Thoracic aorta (tissue), 2 donors: ENCODE data around the gene CLCNKA. TPM values are rescaled to one million over a fixed set of nuclear protein-coding genes. Genes with fewer than 3 reads are reported as not detected.
"Not testable (repeated sequence)": the region's sequence is repeated elsewhere in the genome, so short reads cannot be mapped to it uniquely, and the experiment has no call there.

Experiments used
- ATAC-seq: fragments of 150-250 bp; one replicate; pipeline ENCODE4 v1.8.0; 2017; ENCODE audit warnings: low read depth; ENCODE audit not compliant: insufficient number of reproducible peaks, low FRiP score
- DNase-seq: peaks from one replicate; pipeline ENCODE4 v3.0.0-alpha.2; 2020; ENCODE audit warnings: low spot score
- H3K27ac ChIP-seq, 2 donors: fragments of 200-600 bp; sonication (generic); 1 replicate in 1 of 2; 2 replicates in 1 of 2; pipeline ENCODE4 v1.5.1; 2016; ENCODE audit warnings: mild to moderate bottlenecking in 2 of 2, moderate library complexity in 2 of 2
- H3K27me3 ChIP-seq: fragments of 200-600 bp; sonication (generic); replicated peaks from 2 replicates; pipeline ENCODE4 v1.6.0; 2016; ENCODE audit warnings: mild to moderate bottlenecking; ENCODE audit not compliant: insufficient read depth
- H3K36me3 ChIP-seq: fragments of 200-600 bp; sonication (generic); one replicate; pipeline ENCODE4 v1.5.1; 2016
- H3K4me1 ChIP-seq, 2 donors: fragments of 200-600 bp; sonication (generic); 1 replicate in 1 of 2; 2 replicates in 1 of 2; pipeline versions ENCODE4 v1.5.1 to v1.6.0; 2016; ENCODE audit warnings: low read depth in 2 of 2, mild to moderate bottlenecking in 1 of 2; ENCODE audit not compliant: control insufficient read depth in 1 of 2
- H3K4me3 ChIP-seq: fragments of 200-600 bp; sonication (generic); 2 replicates; pipeline ENCODE4 v1.5.1; 2016; ENCODE audit warnings: mild to moderate bottlenecking
- H3K9me3 ChIP-seq: fragments of 200-600 bp; sonication (generic); 2 replicates; pipeline ENCODE4 v1.5.1; 2016
- total RNA-seq, 2 donors: library from RNA; depleted of rRNA; stranded (reverse); fragments of >200 nt; gene quantifications; one replicate each; pipeline versions ENCODE4 v1.1.0 to v1.2.3, GENCODE V29; 2016
- TF ChIP-seq, protein P1 (sequence below): fragments of 200-600 bp; sonication (generic); IDR thresholded peaks from one replicate; pipeline ENCODE4 v1.5.1; 2019; ENCODE audit warnings: antibody characterized with exemption

The CLCNKA gene
- total RNA-seq, 2 donors from 2014 or later: 4.7 TPM; not detected in 1

DNA sequence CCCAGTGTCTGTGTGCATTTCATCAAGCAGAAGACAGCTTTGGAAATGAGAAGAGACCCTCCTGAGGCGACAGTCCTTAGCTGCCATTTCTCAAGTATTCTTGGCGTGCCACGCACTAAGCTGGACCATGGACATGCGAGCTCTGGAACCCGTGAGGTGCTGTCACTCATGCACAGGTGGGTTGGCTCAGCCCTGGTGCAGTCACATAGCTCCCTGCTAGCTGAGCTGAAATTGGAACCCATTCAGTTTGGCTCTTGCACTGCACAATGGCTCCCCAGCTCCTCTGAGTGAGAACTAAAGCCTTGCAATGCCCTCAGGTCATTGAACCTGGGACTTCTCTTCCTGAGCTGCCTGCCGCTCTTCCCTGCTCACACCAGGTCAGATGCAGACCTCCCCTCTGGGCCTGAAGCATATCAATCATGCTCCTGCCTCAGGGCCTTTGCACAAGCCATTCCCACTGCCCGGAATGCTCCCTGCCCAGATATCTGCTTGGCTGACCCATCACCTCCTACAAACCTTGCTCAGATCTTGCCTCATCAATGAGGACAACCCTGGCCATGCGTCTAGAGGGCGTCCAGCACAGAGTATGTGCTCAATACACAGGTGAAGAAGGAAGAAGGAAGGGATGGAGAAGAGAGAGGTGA is 24.1 kb upstream of the CLCNKA start:
- DNase-seq: no peak
- H3K4me3 ChIP-seq: no peak overlapping the region

DNA sequence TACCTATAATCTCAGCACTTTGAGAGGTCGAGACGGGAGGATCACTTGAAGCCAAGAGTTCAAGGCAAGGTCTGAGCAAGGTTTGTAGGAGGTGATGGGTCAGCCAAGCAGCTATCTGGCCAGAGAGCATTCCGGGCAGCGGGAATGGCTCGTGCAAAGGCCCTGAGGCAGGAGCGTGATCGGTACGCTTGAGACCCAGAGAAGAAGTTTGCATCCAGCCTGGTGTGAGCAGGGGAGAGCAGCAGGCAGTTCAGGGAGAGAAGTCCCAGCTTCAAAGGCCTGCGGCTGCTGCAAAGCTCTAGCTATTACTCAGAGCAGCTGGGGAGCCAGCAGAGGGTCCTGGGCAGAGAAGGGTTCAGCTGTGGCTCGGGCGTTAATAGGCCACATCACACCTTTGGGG is 22.9 kb upstream of the CLCNKA start:
- Histone ChIP-seq H3K27me3 (no peaks in the 10 kb centered on the region), H3K4me1 (no peaks in the 10 kb centered on the region), H3K4me3 (no peak overlapping the region), H3K9me3 (no peaks in the 10 kb centered on the region), H3K27ac (no peak overlapping the region), H3K36me3 (no peaks in the 10 kb centered on the region)
- TF ChIP-seq, protein P1, sequence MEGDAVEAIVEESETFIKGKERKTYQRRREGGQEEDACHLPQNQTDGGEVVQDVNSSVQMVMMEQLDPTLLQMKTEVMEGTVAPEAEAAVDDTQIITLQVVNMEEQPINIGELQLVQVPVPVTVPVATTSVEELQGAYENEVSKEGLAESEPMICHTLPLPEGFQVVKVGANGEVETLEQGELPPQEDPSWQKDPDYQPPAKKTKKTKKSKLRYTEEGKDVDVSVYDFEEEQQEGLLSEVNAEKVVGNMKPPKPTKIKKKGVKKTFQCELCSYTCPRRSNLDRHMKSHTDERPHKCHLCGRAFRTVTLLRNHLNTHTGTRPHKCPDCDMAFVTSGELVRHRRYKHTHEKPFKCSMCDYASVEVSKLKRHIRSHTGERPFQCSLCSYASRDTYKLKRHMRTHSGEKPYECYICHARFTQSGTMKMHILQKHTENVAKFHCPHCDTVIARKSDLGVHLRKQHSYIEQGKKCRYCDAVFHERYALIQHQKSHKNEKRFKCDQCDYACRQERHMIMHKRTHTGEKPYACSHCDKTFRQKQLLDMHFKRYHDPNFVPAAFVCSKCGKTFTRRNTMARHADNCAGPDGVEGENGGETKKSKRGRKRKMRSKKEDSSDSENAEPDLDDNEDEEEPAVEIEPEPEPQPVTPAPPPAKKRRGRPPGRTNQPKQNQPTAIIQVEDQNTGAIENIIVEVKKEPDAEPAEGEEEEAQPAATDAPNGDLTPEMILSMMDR: no peak
- ATAC-seq (no peak), DNase-seq (no peak)

More for the DNA sequence above, 24.1 kb upstream of the CLCNKA start:
- Histone ChIP-seq H3K9me3 (no peaks in the 10 kb centered on the region), H3K36me3 (no peaks in the 10 kb centered on the region), H3K4me1 (no peaks in the 10 kb centered on the region), H3K27ac (no peak overlapping the region), H3K27me3 (no peaks in the 10 kb centered on the region)
- no peak for ATAC-seq
- TF ChIP-seq, protein P1: no peak

DNA sequence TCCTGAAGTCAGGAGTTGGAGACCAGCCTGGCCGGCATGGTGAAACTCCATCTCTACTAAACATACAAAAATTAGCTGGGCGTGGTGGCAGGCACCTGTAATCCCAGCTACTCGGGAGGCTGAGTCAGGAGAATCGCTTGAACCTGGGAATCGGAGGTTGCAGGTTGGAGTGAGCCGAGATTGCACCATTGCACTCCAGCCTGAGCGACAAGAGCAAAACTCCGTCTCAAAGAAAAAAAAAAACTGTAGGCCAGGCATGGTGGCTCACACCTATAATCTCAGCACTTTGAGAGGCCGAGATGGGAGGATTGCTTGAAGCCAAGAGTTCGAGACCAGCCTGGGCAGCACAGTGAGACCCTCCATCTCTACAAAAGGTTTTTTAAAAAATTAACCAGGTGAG is 20.6 kb upstream of the CLCNKA start:
- H3K27me3 ChIP-seq, H3K9me3 ChIP-seq, ATAC-seq, DNase-seq, H3K36me3 ChIP-seq, H3K27ac ChIP-seq, H3K4me3 ChIP-seq, H3K4me1 ChIP-seq: not testable (repeated sequence)

DNA sequence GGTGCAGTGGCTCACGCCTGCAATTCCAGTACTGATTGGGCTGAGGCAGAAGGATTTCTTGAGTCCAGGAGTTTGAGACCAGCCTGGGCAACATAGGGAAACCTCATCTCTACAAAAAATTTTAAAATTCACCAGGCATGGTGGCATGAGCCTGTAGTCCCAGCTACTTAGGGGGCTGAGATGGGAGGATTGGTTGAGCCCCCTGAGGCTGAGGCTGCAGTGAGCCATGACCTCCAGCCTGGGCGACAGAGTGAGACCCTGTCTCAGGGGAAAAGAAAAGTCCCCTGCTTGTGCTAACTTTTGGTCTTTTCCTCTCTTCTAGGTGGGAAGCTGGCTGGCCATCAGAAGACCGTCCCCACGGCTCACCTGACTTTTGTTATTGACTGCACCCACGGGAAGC is 16.2 kb upstream of the CLCNKA start:
- ATAC-seq: no peak

DNA sequence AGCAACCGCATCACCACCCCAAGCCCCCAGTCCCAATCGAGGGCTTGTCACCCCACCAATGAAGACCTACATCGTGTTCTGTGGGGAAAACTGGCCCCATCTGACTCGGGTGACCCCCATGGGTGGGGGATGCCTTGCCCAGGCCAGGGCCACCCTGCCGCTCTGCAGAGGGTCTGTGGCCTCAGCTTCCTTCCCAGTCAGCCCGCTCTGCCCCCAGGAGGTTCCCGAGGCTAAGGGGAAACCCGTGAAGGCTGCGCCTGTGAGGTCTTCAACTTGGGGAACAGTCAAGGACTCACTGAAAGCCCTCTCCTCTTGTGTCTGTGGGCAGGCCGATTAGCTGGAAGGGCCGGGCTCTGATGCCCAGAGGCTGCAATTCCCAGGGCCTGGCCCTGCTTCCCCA is 15.8 kb upstream of the CLCNKA start:
- Histone ChIP-seq H3K9me3 (no peaks in the 10 kb centered on the region), H3K27me3 (no peaks in the 10 kb centered on the region), H3K36me3 (no peaks in the 10 kb centered on the region), H3K4me3 (no peak overlapping the region), H3K27ac (no peak overlapping the region), H3K4me1 (no peaks in the 10 kb centered on the region)
- TF ChIP-seq, protein P1: no peak
- DNase-seq (no peak), ATAC-seq (no peak)

More for the DNA sequence above, 16.2 kb upstream of the CLCNKA start:
- Histone ChIP-seq H3K9me3 (no peaks in the 10 kb centered on the region), H3K27ac (no peak overlapping the region), H3K27me3 (no peaks in the 10 kb centered on the region), H3K36me3 (no peaks in the 10 kb centered on the region), H3K4me3 (no peak overlapping the region), H3K4me1 (no peaks in the 10 kb centered on the region)
- DNase-seq: no peak
- TF ChIP-seq, protein P1: no peak
